Fibroblast of lung (primary cell): Measurements from ENCODE around the gene ANXA6.

ENCODE experiments used
- EZH2 ChIP-seq: IDR thresholded peaks from 2 replicates; pipeline ENCODE4 v1.5.1; 2012; ENCODE audit warnings: low read length, control low read depth, mild to moderate bottlenecking; ENCODE audit errors: missing control alignments
- TF ChIP-seq, protein P1 (sequence below), 2 donors: IDR thresholded peaks in 1 of 2; conservative IDR thresholded peaks in 1 of 2; 1 replicate in 1 of 2; 2 replicates in 1 of 2; pipeline ENCODE4 v1.5.1; 2011 to 2012; ENCODE audit warnings: low read length in 2 of 2, control low read depth in 1 of 2, inconsistent platforms in 1 of 2, low read depth in 1 of 2, mild to moderate bottlenecking in 1 of 2

DNA sequence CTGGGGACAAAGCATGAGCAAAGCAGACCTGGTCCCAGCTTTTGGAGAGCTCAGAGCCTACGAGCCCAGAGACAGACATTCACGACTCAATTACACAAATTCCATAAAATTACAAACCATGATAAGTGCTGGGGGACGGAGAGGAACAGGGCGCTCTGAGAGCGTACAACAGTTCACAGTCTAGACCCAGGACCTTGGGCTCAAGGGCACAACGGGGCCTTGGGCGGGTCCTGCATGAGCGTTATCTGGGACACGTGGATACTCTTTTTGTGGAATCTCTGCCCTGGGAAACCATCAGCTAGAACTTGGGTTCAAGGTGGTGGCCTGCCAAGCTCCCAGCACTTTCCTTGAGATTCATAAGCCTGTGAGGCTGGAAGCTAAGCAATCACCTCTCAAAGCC, 9.4 kb upstream of the ANXA6 start:
- TF ChIP-seq, protein P1, sequence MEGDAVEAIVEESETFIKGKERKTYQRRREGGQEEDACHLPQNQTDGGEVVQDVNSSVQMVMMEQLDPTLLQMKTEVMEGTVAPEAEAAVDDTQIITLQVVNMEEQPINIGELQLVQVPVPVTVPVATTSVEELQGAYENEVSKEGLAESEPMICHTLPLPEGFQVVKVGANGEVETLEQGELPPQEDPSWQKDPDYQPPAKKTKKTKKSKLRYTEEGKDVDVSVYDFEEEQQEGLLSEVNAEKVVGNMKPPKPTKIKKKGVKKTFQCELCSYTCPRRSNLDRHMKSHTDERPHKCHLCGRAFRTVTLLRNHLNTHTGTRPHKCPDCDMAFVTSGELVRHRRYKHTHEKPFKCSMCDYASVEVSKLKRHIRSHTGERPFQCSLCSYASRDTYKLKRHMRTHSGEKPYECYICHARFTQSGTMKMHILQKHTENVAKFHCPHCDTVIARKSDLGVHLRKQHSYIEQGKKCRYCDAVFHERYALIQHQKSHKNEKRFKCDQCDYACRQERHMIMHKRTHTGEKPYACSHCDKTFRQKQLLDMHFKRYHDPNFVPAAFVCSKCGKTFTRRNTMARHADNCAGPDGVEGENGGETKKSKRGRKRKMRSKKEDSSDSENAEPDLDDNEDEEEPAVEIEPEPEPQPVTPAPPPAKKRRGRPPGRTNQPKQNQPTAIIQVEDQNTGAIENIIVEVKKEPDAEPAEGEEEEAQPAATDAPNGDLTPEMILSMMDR (conservative IDR thresholded peaks at IDR 0.05 in 1 of 2, IDR thresholded peaks at IDR 0.05 in 1 of 2; ENCODE audit: low read depth in 1 of 2, low read length in 2 of 2) = no peak
- TF ChIP-seq EZH2 = no peak
